Breast epithelium (tissue), 3 donors: Measurements from ENCODE around the gene CGN.

Experiments
- CTCF ChIP-seq, 3 donors: fragments of 450-650 bp; IDR thresholded peaks; one replicate each; pipeline ENCODE4 v1.5.1; 2016 to 2017; ENCODE audit warnings: antibody characterized with exemption in 3 of 3, mild to moderate bottlenecking in 3 of 3, moderate library complexity in 3 of 3
- POLR2AphosphoS5 ChIP-seq, 3 donors: sonication (generic); formaldehyde crosslinking; IDR thresholded peaks; one replicate each; pipeline ENCODE4 v1.6.1; 2017; ENCODE audit warnings: antibody characterized with exemption in 3 of 3

- no peak for TF ChIP-seq CTCF (IDR thresholded peaks at IDR 0.05)
- no peak for TF ChIP-seq POLR2AphosphoS5 (IDR thresholded peaks at IDR 0.05)
Observed at GRCh38 chr1:151461694-151462093, 49.5 kb upstream of the CGN start.
